H1 (cell line): Measurements from ENCODE around the gene TTC22. TPM values are rescaled to one million over a fixed set of nuclear protein-coding genes. Genes with fewer than 3 reads are reported as not detected.

Experiments
- CTCF ChIA-PET: fragments of 300-600 bp; sonication (Branson Sonifier 250); formaldehyde crosslinking; loops from one replicate; lab custom pipeline; 2021; ENCODE audit not compliant: partially characterized antibody; lab: Charles Lee
- POLR2A ChIA-PET: fragments of 300-600 bp; sonication (Branson Sonifier 250); formaldehyde crosslinking; loops from one replicate; lab custom pipeline; 2021; ENCODE audit warnings: inconsistent platforms; ENCODE audit not compliant: partially characterized antibody; lab: Charles Lee
- DNase-seq, 2 experiments: peaks; one replicate each; pipeline versions ENCODE4 v3.0.0 to v3.0.0-alpha.2; 2010 to 2022; ENCODE audit warnings: low spot score in 2 of 2, low read depth in 1 of 2, mixed read lengths in 1 of 2
- FAIRE-seq: peaks from 2 replicates; lab custom pipeline; 2011; peaks lifted over from hg19 to GRCh38; lab: Jason Lieb, UNC
- H2AFZ ChIP-seq: 2 replicates; pipeline ENCODE4 v1.8.1; 2012; ENCODE audit warnings: low read length, inconsistent platforms
- H2AK5ac ChIP-seq: 2 replicates; pipeline ENCODE4 v1.6.1; 2013; ENCODE audit warnings: low read depth, low read length
- H2BK120ac ChIP-seq: replicated peaks from 2 replicates; pipeline ENCODE3; 2013; ENCODE audit warnings: low read depth, low read length, inconsistent platforms
- H2BK12ac ChIP-seq: 2 replicates; pipeline ENCODE4 v1.6.1; 2013; ENCODE audit warnings: low read depth, low read length
- H2BK15ac ChIP-seq: 2 replicates; pipeline ENCODE4 v1.6.1; 2013; ENCODE audit warnings: low read length
- H2BK20ac ChIP-seq: 2 replicates; pipeline ENCODE4 v1.6.1; 2013; ENCODE audit warnings: low read length
- H2BK5ac ChIP-seq: 2 replicates; pipeline ENCODE4 v1.6.1; 2013; ENCODE audit warnings: low read depth, low read length
- H3K14ac ChIP-seq: 2 replicates; pipeline ENCODE4 v1.6.1; 2013; ENCODE audit warnings: inconsistent platforms; ENCODE audit not compliant: insufficient read length
- H3K18ac ChIP-seq: 2 replicates; pipeline ENCODE4 v1.6.1; 2013; ENCODE audit warnings: low read length; ENCODE audit errors: extremely low read depth
- H3K23ac ChIP-seq: 2 replicates; pipeline ENCODE4 v1.6.1; 2013; ENCODE audit warnings: inconsistent platforms; ENCODE audit not compliant: insufficient read length
- H3K23me2 ChIP-seq: 2 replicates; pipeline ENCODE4 v1.6.1; 2013; ENCODE audit warnings: low read depth, low read length
- H3K27ac ChIP-seq: 2 replicates; pipeline ENCODE4 v1.6.1; 2011; ENCODE audit warnings: low read depth, low read length, inconsistent platforms
- H3K27me3 ChIP-seq, 4 experiments: replicated peaks in 1 of 4; 1 replicate in 1 of 4; 2 replicates in 3 of 4; pipeline versions ENCODE4 v1.6.1 to v1.8.1; 2011 to 2013; ENCODE audit warnings: low read length in 3 of 4, mild to moderate bottlenecking in 3 of 4, inconsistent platforms in 2 of 4, mixed read lengths in 2 of 4, moderate library complexity in 1 of 4; ENCODE audit not compliant: control insufficient read depth in 3 of 4, insufficient read depth in 3 of 4; ENCODE audit errors: extremely low read depth in 1 of 4
- H3K36me3 ChIP-seq, 4 experiments: 2 replicates each; pipeline versions ENCODE4 v1.6.1 to v1.8.1; 2011 to 2013; ENCODE audit warnings: mild to moderate bottlenecking in 4 of 4, low read length in 3 of 4, moderate library complexity in 2 of 4, control low read depth in 1 of 4, inconsistent platforms in 1 of 4; ENCODE audit not compliant: insufficient read depth in 4 of 4, control insufficient read depth in 2 of 4
- H3K4ac ChIP-seq: replicated peaks from 2 replicates; pipeline ENCODE3; 2013; ENCODE audit warnings: low read length, low read depth, mixed read lengths, inconsistent platforms; ENCODE audit not compliant: insufficient read length
- H3K4me1 ChIP-seq, 4 experiments: replicated peaks in 1 of 4; 1 replicate in 1 of 4; 2 replicates in 3 of 4; pipeline versions ENCODE4 v1.6.1 to v1.8.1; 2011 to 2013; ENCODE audit warnings: low read length in 3 of 4, inconsistent platforms in 2 of 4, mixed read lengths in 1 of 4; ENCODE audit not compliant: insufficient read depth in 4 of 4, control insufficient read depth in 3 of 4
- H3K4me2 ChIP-seq, 2 experiments: 2 replicates each; pipeline versions ENCODE4 v1.6.1 to v1.8.1; 2011 to 2013; ENCODE audit warnings: low read depth in 2 of 2, low read length in 2 of 2, control low read depth in 1 of 2, inconsistent platforms in 1 of 2, mild to moderate bottlenecking in 1 of 2; ENCODE audit not compliant: insufficient read depth in 1 of 2
- H3K4me3 ChIP-seq, 4 experiments: fragments of 200-600, 300-600 bp in 1 of 4; sonication (generic), shearing (Covaris generic), sonication (Bioruptor Twin) in 1 of 4; 2 replicates each; pipeline versions ENCODE4 v1.5.1 to v1.8.1; 2011 to 2016; ENCODE audit warnings: low read length in 4 of 4, low read depth in 3 of 4, control low read depth in 2 of 4, inconsistent platforms in 2 of 4, mild to moderate bottlenecking in 2 of 4, mixed read lengths in 1 of 4, moderate library complexity in 1 of 4; ENCODE audit not compliant: insufficient read depth in 2 of 4; ENCODE audit errors: extremely low read depth in 1 of 4
- H3K56ac ChIP-seq: replicated peaks from 2 replicates; pipeline ENCODE3; 2013; ENCODE audit warnings: low read depth, mild to moderate bottlenecking, mixed read lengths, low read length, inconsistent platforms; ENCODE audit not compliant: insufficient read length
- H3K79me1 ChIP-seq: 2 replicates; pipeline ENCODE4 v1.6.1; 2013; ENCODE audit warnings: low read depth, low read length, control low read depth
- H3K79me2 ChIP-seq, 2 experiments: 2 replicates each; pipeline versions ENCODE4 v1.6.1 to v1.8.1; 2012 to 2013; ENCODE audit warnings: low read length in 2 of 2, mild to moderate bottlenecking in 2 of 2, inconsistent platforms in 1 of 2; ENCODE audit not compliant: insufficient read depth in 2 of 2, control insufficient read depth in 1 of 2
- H3K9ac ChIP-seq, 4 experiments: replicated peaks in 1 of 4; 1 replicate in 1 of 4; 2 replicates in 3 of 4; pipeline versions ENCODE4 v1.6.1 to v1.8.1; 2011 to 2013; ENCODE audit warnings: low read depth in 3 of 4, low read length in 3 of 4, control low read depth in 2 of 4, mild to moderate bottlenecking in 2 of 4, moderate library complexity in 2 of 4, inconsistent platforms in 1 of 4; ENCODE audit errors: extremely low read depth in 1 of 4
- H3K9me3 ChIP-seq, 2 experiments: 2 replicates each; pipeline versions ENCODE4 v1.6.1 to v1.8.1; 2012 to 2013; ENCODE audit warnings: mild to moderate bottlenecking in 2 of 2, moderate library complexity in 2 of 2, control low read depth in 1 of 2, inconsistent platforms in 1 of 2, low read depth in 1 of 2, low read length in 1 of 2, mixed read lengths in 1 of 2; ENCODE audit not compliant: insufficient read depth in 2 of 2
- H4K20me1 ChIP-seq, 2 experiments: replicated peaks in 1 of 2; 2 replicates each; pipeline versions ENCODE3 to v1.8.1; 2011 to 2013; ENCODE audit warnings: inconsistent platforms in 2 of 2, low read length in 2 of 2, mild to moderate bottlenecking in 1 of 2; ENCODE audit not compliant: insufficient read depth in 2 of 2, control insufficient read depth in 1 of 2
- H4K5ac ChIP-seq: 2 replicates; pipeline ENCODE4 v1.6.1; 2013; ENCODE audit warnings: low read length, low read depth, mixed read lengths, inconsistent platforms; ENCODE audit not compliant: insufficient read length
- H4K8ac ChIP-seq: 2 replicates; pipeline ENCODE4 v1.8.0; 2013; ENCODE audit warnings: mild to moderate bottlenecking, moderate library complexity, low read length, inconsistent platforms; ENCODE audit not compliant: insufficient read depth; ENCODE audit errors: extremely low read depth
- H4K91ac ChIP-seq: replicated peaks from 2 replicates; pipeline ENCODE3; 2013; ENCODE audit warnings: low read length, mixed read lengths, inconsistent platforms; ENCODE audit not compliant: insufficient read length
- BRCA1 ChIP-seq: IDR thresholded peaks from 2 replicates; pipeline ENCODE4 v1.6.1; 2012; ENCODE audit warnings: low read depth, low read length, improper control_type of control experiment
- CEBPB ChIP-seq: IDR thresholded peaks from 2 replicates; pipeline ENCODE4 v1.6.1; 2012; ENCODE audit warnings: low read depth, low read length
- E2F6 ChIP-seq: IDR thresholded peaks from 2 replicates; pipeline ENCODE4 v1.6.1; 2012; ENCODE audit warnings: inconsistent platforms
- EZH2 ChIP-seq: fragments of 200-600 bp; sonication (generic); IDR thresholded peaks from 2 replicates; pipeline ENCODE4 v1.7.1; 2012; ENCODE audit warnings: low read depth, mild to moderate bottlenecking, moderate library complexity, low read length, inconsistent platforms; ENCODE audit not compliant: severe bottlenecking
- KDM4A ChIP-seq: IDR thresholded peaks from one replicate; pipeline ENCODE4 v1.7.1; 2012; ENCODE audit warnings: low read depth, mild to moderate bottlenecking, moderate library complexity, low read length, inconsistent platforms; ENCODE audit not compliant: severe bottlenecking
- NANOG ChIP-seq: IDR thresholded peaks from 2 replicates; pipeline ENCODE4 v1.6.1; 2011; ENCODE audit warnings: low read length, low read depth, mild to moderate bottlenecking, inconsistent platforms; ENCODE audit not compliant: insufficient read depth, poor library complexity, severe bottlenecking
- RBBP5 ChIP-seq: IDR thresholded peaks from 2 replicates; pipeline ENCODE4 v1.7.1; 2012; ENCODE audit warnings: low read depth, mild to moderate bottlenecking, inconsistent platforms, low read length, moderate library complexity, borderline replicate concordance
- SAP30 ChIP-seq: fragments of 300-600 bp; sonication (generic); IDR thresholded peaks from 2 replicates; pipeline ENCODE4 v1.7.1; 2012; ENCODE audit warnings: low read length, moderate library complexity, mild to moderate bottlenecking, inconsistent platforms; ENCODE audit not compliant: insufficient read depth, insufficient replicate concordance
- SIX5 ChIP-seq: IDR thresholded peaks from 2 replicates; pipeline ENCODE4 v1.6.1; 2011; ENCODE audit warnings: mild to moderate bottlenecking, low read depth, low read length
- SP2 ChIP-seq: IDR thresholded peaks from 2 replicates; pipeline ENCODE4 v1.6.1; 2012; ENCODE audit warnings: mild to moderate bottlenecking, low read length, inconsistent platforms
- SP4 ChIP-seq: IDR thresholded peaks from 2 replicates; pipeline ENCODE4 v1.6.1; 2012; ENCODE audit warnings: low read length, inconsistent platforms
- WGBS, 2 experiments: shearing (Covaris generic) in 1 of 2; methylation state at CpG; one replicate each; pipeline versions ENCODE4 v1.1.6 to v1.1.7; 2013 to 2015; ENCODE audit warnings: low lambda C conversion rate in 2 of 2, mixed read lengths in 2 of 2, inconsistent platforms in 1 of 2, low coverage in 1 of 2, missing lambda C conversion rate in 1 of 2; ENCODE audit not compliant: insufficient replicate concordance in 2 of 2, insufficient coverage in 1 of 2, insufficient read length in 1 of 2; ENCODE audit errors: extremely low coverage in 1 of 2, missing lambda C conversion rate in 1 of 2; 5-methylcytosine and 5-hydroxymethylcytosine counted together
- polyA plus RNA-seq, 7 experiments: library from polyadenylated mRNA; depleted of rRNA in 3 of 7; stranded (reverse) in 5 of 7; unstranded in 2 of 7; fragments of >200 nt in 5 of 7; fragments of 200-250 nt in 2 of 7; gene quantifications; 1 replicate in 5 of 7; 2 replicates in 1 of 7; 4 replicates in 1 of 7; pipeline versions ENCODE4 v1.2.1 to v1.2.3, GENCODE V29; 2011 to 2013; ENCODE audit warnings: missing spikeins in 2 of 7, mixed read lengths in 2 of 7
- total RNA-seq: library from RNA; stranded (reverse); fragmentation: NEBNext Ultra II Directional; extraction: Animal tissue kit (Norgen Biotek cat#: 25700); gene quantifications from 2 replicates; pipeline ENCODE4 v1.2.1, GENCODE V29; 2021
- TF ChIP-seq, protein P1 (sequence below): IDR thresholded peaks from 2 replicates; pipeline ENCODE4 v1.6.1; 2011; ENCODE audit warnings: low read length, improper control_type of control experiment

TTC22 gene
- total and polyA plus RNA-seq, 2 of the 8 experiments (the other 6 are each of a cell fraction or from before 2014, with no cell fraction given) = 1.00 to 1.6 TPM

- Histone ChIP-seq H3K9me3 (no peaks in the 10 kb centered on the region), H4K20me1 (no peaks in the 10 kb centered on the region), H3K4me1 (peaks cover 0 to 5% (median under 1%) of the 10 kb centered on the region in 4 experiments; a peak in 3 of 7 replicates), H2BK5ac (no peak overlapping the region), H4K5ac (no peak overlapping the region), H3K56ac (no peak overlapping the region), H3K9ac (no peak overlapping the region), H3K4ac (no peak overlapping the region), H3K36me3 (no peaks in the 10 kb centered on the region), H2BK12ac (no peak overlapping the region), H3K79me1 (no peaks in the 10 kb centered on the region), H3K27me3 (peaks cover 2 to 15% (median 11%) of the 10 kb centered on the region in 4 experiments; a peak in 6 of 7 replicates), H3K4me3 (no peak overlapping the region), H3K4me2 (no peak overlapping the region), H3K18ac (no peak overlapping the region), H2AFZ (no peak overlapping the region), H4K8ac (0 out of 2 replicates have a peak overlapping the region, but pooled peaks have one; percentile 7), H2AK5ac (no peak overlapping the region), H2BK15ac (no peak overlapping the region), H3K14ac (no peak overlapping the region), H3K23ac (no peak overlapping the region), H3K23me2 (peaks cover 3% of the 10 kb centered on the region; the same call in 1 of the 2 replicates), H2BK20ac (no peak overlapping the region), H4K91ac (no peak overlapping the region), H3K27ac (no peak overlapping the region), H3K79me2 (no peaks in the 10 kb centered on the region), H2BK120ac (no peak overlapping the region)
- 83% methylated on average over 3 of the region's 3 CpGs; no CpG with 5 or more reads in 1 of the 2 experiments for WGBS, 2 experiments
- no peak for FAIRE-seq
- CTCF ChIA-PET = interaction anchor here (1.0 to 5.4 kb wide), 4 partner anchors 13 to 133 kb away, joined by 3 to 80 read pairs (median 5); no protein-coding TSS in a partner anchor
- POLR2A ChIA-PET = no interaction called here
- no peak for DNase-seq
- TF ChIP-seq SP4 (no peak), RBBP5 (no peak), SAP30 (no peak), SP2 (no peak), EZH2 (no peak), NANOG (no peak), SIX5 (no peak), BRCA1 (no peak), E2F6 (no peak), CEBPB (no peak), KDM4A (no peak)
- TF ChIP-seq, protein P1, sequence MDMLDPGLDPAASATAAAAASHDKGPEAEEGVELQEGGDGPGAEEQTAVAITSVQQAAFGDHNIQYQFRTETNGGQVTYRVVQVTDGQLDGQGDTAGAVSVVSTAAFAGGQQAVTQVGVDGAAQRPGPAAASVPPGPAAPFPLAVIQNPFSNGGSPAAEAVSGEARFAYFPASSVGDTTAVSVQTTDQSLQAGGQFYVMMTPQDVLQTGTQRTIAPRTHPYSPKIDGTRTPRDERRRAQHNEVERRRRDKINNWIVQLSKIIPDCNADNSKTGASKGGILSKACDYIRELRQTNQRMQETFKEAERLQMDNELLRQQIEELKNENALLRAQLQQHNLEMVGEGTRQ = no peak
Measured at GRCh38 chr1:54805466-54805865, 4.3 kb upstream of the TTC22 start.
